ENCODE results near the gene SRSF9. TPM values are rescaled to one million over a fixed set of nuclear protein-coding genes. Genes with fewer than 3 reads are reported as not detected.

The SRSF9 gene
- polyA plus RNA-seq, 1 donor from 2014 or later = 289 TPM

DNA sequence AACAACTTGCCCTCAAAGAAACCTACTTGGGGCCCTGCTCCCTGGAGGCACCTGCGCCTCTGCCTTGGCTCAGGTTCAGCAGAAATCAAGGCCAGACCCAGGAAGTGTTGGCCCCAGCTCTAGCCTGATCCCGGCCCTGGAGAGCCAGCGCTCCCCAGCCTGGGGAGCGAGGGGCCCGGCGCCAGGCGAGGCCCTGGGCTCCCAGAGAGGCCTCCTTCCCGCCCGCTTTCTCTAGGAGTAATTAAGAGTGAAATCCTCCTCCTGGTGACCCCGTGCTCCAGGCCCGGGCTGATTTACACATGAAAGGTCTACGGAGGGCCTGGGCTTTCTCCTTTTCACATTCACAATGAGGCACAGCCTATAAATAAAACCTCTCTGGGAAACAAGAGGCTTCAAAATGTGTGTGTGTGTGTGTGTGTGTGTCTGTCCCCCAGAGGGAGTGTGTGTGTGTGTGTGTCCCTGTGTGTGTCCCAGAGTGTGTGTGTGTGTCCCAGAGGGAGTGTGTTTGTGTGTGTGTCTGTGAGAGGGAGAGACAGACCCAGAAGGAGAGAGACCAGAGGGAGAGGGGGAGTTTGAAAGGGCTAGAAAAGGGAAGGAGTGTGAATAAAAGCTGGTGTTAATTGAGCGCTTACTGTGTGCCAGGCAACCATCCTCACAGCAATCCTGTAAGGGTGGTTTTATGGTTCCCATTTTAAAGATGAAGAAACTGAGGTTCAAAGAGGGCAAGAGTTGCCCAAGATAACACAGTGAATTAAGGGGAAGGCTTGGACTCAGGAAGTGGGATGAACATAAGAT is 55.5 kb downstream of the SRSF9 start:
- no peak overlapping the region for H3K4me2 ChIP-seq (ENCODE audit: low read length)

DNA sequence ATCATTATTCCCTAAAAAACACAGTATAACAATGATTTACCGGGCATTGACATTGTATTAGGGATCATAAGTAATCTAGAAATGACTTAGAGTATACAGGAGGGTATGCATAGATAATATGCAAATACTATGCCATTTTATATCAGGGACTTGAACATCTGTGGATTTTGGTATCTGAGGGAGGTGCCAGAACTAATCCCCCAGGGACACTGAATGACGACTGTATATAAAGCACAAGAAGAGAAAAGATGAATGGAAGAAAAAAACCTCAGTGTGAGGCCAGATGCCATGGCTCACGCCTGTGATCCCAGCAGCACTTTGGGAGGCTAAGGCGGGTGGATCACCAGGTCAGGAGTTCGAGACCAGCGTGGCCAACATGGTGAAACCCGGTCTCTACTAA is 57.1 kb downstream of the SRSF9 start:
- TF ChIP-seq, protein P1, sequence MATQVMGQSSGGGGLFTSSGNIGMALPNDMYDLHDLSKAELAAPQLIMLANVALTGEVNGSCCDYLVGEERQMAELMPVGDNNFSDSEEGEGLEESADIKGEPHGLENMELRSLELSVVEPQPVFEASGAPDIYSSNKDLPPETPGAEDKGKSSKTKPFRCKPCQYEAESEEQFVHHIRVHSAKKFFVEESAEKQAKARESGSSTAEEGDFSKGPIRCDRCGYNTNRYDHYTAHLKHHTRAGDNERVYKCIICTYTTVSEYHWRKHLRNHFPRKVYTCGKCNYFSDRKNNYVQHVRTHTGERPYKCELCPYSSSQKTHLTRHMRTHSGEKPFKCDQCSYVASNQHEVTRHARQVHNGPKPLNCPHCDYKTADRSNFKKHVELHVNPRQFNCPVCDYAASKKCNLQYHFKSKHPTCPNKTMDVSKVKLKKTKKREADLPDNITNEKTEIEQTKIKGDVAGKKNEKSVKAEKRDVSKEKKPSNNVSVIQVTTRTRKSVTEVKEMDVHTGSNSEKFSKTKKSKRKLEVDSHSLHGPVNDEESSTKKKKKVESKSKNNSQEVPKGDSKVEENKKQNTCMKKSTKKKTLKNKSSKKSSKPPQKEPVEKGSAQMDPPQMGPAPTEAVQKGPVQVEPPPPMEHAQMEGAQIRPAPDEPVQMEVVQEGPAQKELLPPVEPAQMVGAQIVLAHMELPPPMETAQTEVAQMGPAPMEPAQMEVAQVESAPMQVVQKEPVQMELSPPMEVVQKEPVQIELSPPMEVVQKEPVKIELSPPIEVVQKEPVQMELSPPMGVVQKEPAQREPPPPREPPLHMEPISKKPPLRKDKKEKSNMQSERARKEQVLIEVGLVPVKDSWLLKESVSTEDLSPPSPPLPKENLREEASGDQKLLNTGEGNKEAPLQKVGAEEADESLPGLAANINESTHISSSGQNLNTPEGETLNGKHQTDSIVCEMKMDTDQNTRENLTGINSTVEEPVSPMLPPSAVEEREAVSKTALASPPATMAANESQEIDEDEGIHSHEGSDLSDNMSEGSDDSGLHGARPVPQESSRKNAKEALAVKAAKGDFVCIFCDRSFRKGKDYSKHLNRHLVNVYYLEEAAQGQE (IDR thresholded peaks at IDR 0.05; ENCODE audit: borderline replicate concordance) = no peak
- TF ChIP-seq POLR2AphosphoS5 (IDR thresholded peaks at IDR 0.05) (no peak), SMC3 (conservative IDR thresholded peaks at IDR 0.05; ENCODE audit: poor library complexity) (no peak), EP300 (conservative IDR thresholded peaks at IDR 0.05; ENCODE audit: poor library complexity, severe bottlenecking) (no peak), EZH2 (IDR thresholded peaks at IDR 0.05; ENCODE audit: borderline replicate concordance, insufficient read depth, low read length, poor library complexity, severe bottlenecking) (no peak), TAF1 (IDR thresholded peaks at IDR 0.05; ENCODE audit: low read depth) (no peak), MXI1 (conservative IDR thresholded peaks at IDR 0.05; ENCODE audit: poor library complexity, severe bottlenecking) (no peak), RAD21 (conservative IDR thresholded peaks at IDR 0.05) (no peak)
- TF ChIP-seq, protein P2, sequence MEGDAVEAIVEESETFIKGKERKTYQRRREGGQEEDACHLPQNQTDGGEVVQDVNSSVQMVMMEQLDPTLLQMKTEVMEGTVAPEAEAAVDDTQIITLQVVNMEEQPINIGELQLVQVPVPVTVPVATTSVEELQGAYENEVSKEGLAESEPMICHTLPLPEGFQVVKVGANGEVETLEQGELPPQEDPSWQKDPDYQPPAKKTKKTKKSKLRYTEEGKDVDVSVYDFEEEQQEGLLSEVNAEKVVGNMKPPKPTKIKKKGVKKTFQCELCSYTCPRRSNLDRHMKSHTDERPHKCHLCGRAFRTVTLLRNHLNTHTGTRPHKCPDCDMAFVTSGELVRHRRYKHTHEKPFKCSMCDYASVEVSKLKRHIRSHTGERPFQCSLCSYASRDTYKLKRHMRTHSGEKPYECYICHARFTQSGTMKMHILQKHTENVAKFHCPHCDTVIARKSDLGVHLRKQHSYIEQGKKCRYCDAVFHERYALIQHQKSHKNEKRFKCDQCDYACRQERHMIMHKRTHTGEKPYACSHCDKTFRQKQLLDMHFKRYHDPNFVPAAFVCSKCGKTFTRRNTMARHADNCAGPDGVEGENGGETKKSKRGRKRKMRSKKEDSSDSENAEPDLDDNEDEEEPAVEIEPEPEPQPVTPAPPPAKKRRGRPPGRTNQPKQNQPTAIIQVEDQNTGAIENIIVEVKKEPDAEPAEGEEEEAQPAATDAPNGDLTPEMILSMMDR (IDR thresholded peaks at IDR 0.05; ENCODE audit: poor library complexity, severe bottlenecking) = no peak
- no peak overlapping the region for H3K27ac ChIP-seq (ENCODE audit: low read length)
- H3K9ac ChIP-seq (ENCODE audit: low read length) = no peak overlapping the region

More for the DNA sequence above, 55.5 kb downstream of the SRSF9 start:
- no peaks in the 10 kb centered on the region for H3K9me2 ChIP-seq (ENCODE audit: insufficient read depth, low read length)
- peak overlapping the region; percentile 3 for H3K9ac ChIP-seq (ENCODE audit: low read length)
- H3K27ac ChIP-seq (ENCODE audit: low read length) = no peak overlapping the region
- H3F3A ChIP-seq (ENCODE audit: insufficient read depth, low read length, poor library complexity, severe bottlenecking) = no peaks in the 10 kb centered on the region
- H3K9me3 ChIP-seq (ENCODE audit: low read length) = no peaks in the 10 kb centered on the region
- H3K27me3 ChIP-seq (ENCODE audit: insufficient read depth, low read depth, low read length) = no peaks in the 10 kb centered on the region
- H3K36me3 ChIP-seq (ENCODE audit: insufficient read depth, low read length) = no peaks in the 10 kb centered on the region
- no peaks in the 10 kb centered on the region for H3K79me2 ChIP-seq (replicated peaks; ENCODE audit: insufficient read depth, low read length)
- H4K20me1 ChIP-seq (ENCODE audit: insufficient read depth) = no peaks in the 10 kb centered on the region
- no peak overlapping the region for H3K4me3 ChIP-seq (ENCODE audit: low read length)
- H2AFZ ChIP-seq (ENCODE audit: low read depth, low read length) = peak overlapping the region; percentile 33
- TF ChIP-seq EZH2 (IDR thresholded peaks at IDR 0.05; ENCODE audit: borderline replicate concordance, insufficient read depth, low read length, poor library complexity, severe bottlenecking) = no peak
- TF ChIP-seq SMC3 (conservative IDR thresholded peaks at IDR 0.05; ENCODE audit: poor library complexity) = no peak
- TF ChIP-seq RAD21 (conservative IDR thresholded peaks at IDR 0.05) = no peak
- TF ChIP-seq, protein P1 (IDR thresholded peaks at IDR 0.05; ENCODE audit: borderline replicate concordance) = no peak
- TF ChIP-seq EP300 (conservative IDR thresholded peaks at IDR 0.05; ENCODE audit: poor library complexity, severe bottlenecking) = no peak
- TF ChIP-seq, protein P2 (IDR thresholded peaks at IDR 0.05; ENCODE audit: poor library complexity, severe bottlenecking) = no peak

More for the DNA sequence above, 57.1 kb downstream of the SRSF9 start:
- H3K4me2 ChIP-seq (ENCODE audit: low read length) = no peak overlapping the region
- H3F3A ChIP-seq (ENCODE audit: insufficient read depth, low read length, poor library complexity, severe bottlenecking) = no peaks in the 10 kb centered on the region
- no peak overlapping the region for H2AFZ ChIP-seq (ENCODE audit: low read depth, low read length)
- H3K36me3 ChIP-seq (ENCODE audit: insufficient read depth, low read length) = no peaks in the 10 kb centered on the region
- no peaks in the 10 kb centered on the region for H3K79me2 ChIP-seq (replicated peaks; ENCODE audit: insufficient read depth, low read length)
- H3K9me2 ChIP-seq (ENCODE audit: insufficient read depth, low read length) = no peaks in the 10 kb centered on the region
- H3K4me3 ChIP-seq (ENCODE audit: low read length) = no peak overlapping the region
- H4K20me1 ChIP-seq (ENCODE audit: insufficient read depth) = no peaks in the 10 kb centered on the region
- H3K27me3 ChIP-seq (ENCODE audit: insufficient read depth, low read depth, low read length) = no peaks in the 10 kb centered on the region
- H3K9me3 ChIP-seq (ENCODE audit: low read length) = no peaks in the 10 kb centered on the region
